Cardiac fibroblast (primary cell): ENCODE results near the gene KIF13A.
A peak's percentile ranks its signal among the peaks of the same experiment; 100 is the strongest.
"Not testable (repeated sequence)": the region's sequence is repeated elsewhere in the genome, so short reads cannot be mapped to it uniquely, and the experiment has no call there.

ENCODE experiments used
- DNase-seq, 2 donors: peaks; one replicate each; pipeline versions ENCODE4 v3.0.0 to v3.0.0-alpha.2; 2010; ENCODE audit warnings: low read depth in 2 of 2
- H3K4me3 ChIP-seq, 2 donors: replicated peaks in 1 of 2; 1 replicate in 1 of 2; 2 replicates in 1 of 2; pipeline ENCODE4 v1.5.1; 2011; ENCODE audit warnings: low read depth in 2 of 2, low read length in 2 of 2, mild to moderate bottlenecking in 2 of 2, moderate library complexity in 1 of 2
- CTCF ChIP-seq: IDR thresholded peaks from one replicate; pipeline ENCODE4 v1.5.1; 2011; ENCODE audit warnings: low read depth, mild to moderate bottlenecking, low read length, inconsistent platforms

Gene KIF13A

GRCh38 chr6:17780061-17780460, 207.4 kb downstream of the KIF13A start:
- no peak overlapping the region for H3K4me3 ChIP-seq
- DNase-seq: no peak
- TF ChIP-seq CTCF: no peak

GRCh38 chr6:17771609-17772008, 215.8 kb downstream of the KIF13A start:
- TF ChIP-seq CTCF: no peak

GRCh38 chr6:17768881-17769280, 218.6 kb downstream of the KIF13A start:
- DNase-seq: peak in 1 of 2 donors; percentile 57
- TF ChIP-seq CTCF: no peak
- no peak overlapping the region for H3K4me3 ChIP-seq

More at GRCh38 chr6:17771609-17772008, 215.8 kb downstream of the KIF13A start:
- H3K4me3 ChIP-seq: no peak overlapping the region
- no peak for DNase-seq

GRCh38 chr6:17768388-17768787, 219.0 kb downstream of the KIF13A start:
- no peak overlapping the region for H3K4me3 ChIP-seq
- peak; percentile 50 to 58 for DNase-seq
- TF ChIP-seq CTCF: no peak

GRCh38 chr6:17762651-17763050, 224.8 kb downstream of the KIF13A start:
- H3K4me3 ChIP-seq: no peak overlapping the region
- no peak for TF ChIP-seq CTCF
- no peak for DNase-seq

- no peak overlapping the region for H3K4me3 ChIP-seq
- TF ChIP-seq CTCF: no peak
- DNase-seq: peak in 1 of 2 donors; percentile 4
Measured at GRCh38 chr6:17758119-17758518, 229.3 kb downstream of the KIF13A start.

GRCh38 chr6:17754254-17754653, 233.2 kb downstream of the KIF13A start:
- no peak overlapping the region for H3K4me3 ChIP-seq
- DNase-seq: no peak
- no peak for TF ChIP-seq CTCF

- not testable (repeated sequence) for H3K4me3 ChIP-seq, DNase-seq
Measured at GRCh38 chr6:17745324-17745723, 242.1 kb downstream of the KIF13A start.

GRCh38 chr6:17744757-17745308, 242.6 kb downstream of the KIF13A start:
- not testable (repeated sequence) for DNase-seq, H3K4me3 ChIP-seq
